GM12878 (cell line): ENCODE results near the gene OR7A17. TPM values are rescaled to one million over a fixed set of nuclear protein-coding genes. Genes with fewer than 3 reads are reported as not detected.

Experiments
- ATAC-seq: fragments of 200-7000 bp; cut with Tn5 transposase; 3 replicates; pipeline ENCODE4 v1.9.1; 2020; ENCODE audit warnings: mild to moderate bottlenecking, moderate library complexity
- BruUV-seq: library from RNA; stranded (reverse); fragments of 400-500 nt; replicated peaks from 2 replicates; lab custom pipeline; 2021; lab: Mats Ljungman, UMichigan
- CTCF ChIA-PET: fragments of 300-600 bp; sonication (Branson Sonifier 250); formaldehyde crosslinking; extraction: SDS; loops from one replicate; lab custom pipeline; 2021; ENCODE audit warnings: inconsistent platforms; lab: Yijun Ruan, JAX
- POLR2A ChIA-PET: fragments of 350-600 bp; formaldehyde crosslinking; extraction: SDS; loops from one replicate; lab custom pipeline; 2021; ENCODE audit warnings: inconsistent platforms; lab: Charles Lee
- RAD21 ChIA-PET: fragments of 300-600 bp; sonication (Branson Sonifier 250); formaldehyde crosslinking; loops from one replicate; lab custom pipeline; 2023; ENCODE audit warnings: antibody characterized with exemption; ENCODE audit not compliant: unreplicated experiment; lab: Charles Lee
- SMC1A ChIA-PET: fragments of 300-600 bp; sonication (Branson Sonifier 250); formaldehyde crosslinking; loops from one replicate; lab custom pipeline; 2023; ENCODE audit not compliant: unreplicated experiment, uncharacterized antibody; lab: Charles Lee
- DNase-seq: peaks from one replicate; pipeline ENCODE4 v3.0.0-alpha.2; 2011; ENCODE audit warnings: low read depth, low spot score
- FAIRE-seq: peaks from 3 replicates; lab custom pipeline; 2011; peaks lifted over from hg19 to GRCh38; lab: Jason Lieb, UNC
- H2AFZ ChIP-seq: 2 replicates; pipeline ENCODE4 v1.6.0; 2011; ENCODE audit warnings: low read depth, low read length, control low read depth; ENCODE audit not compliant: control insufficient read depth
- H3K27ac ChIP-seq: 2 replicates; pipeline ENCODE4 v1.5.1; 2011; ENCODE audit warnings: control low read depth; ENCODE audit not compliant: control insufficient read depth, insufficient read depth
- H3K27me3 ChIP-seq, 2 experiments: replicated peaks in 1 of 2; 2 replicates each; pipeline versions ENCODE4 v1.6.0 to v1.6.1; 2011; ENCODE audit warnings: low read length in 1 of 2; ENCODE audit not compliant: control insufficient read depth in 2 of 2, insufficient read depth in 2 of 2
- H3K36me3 ChIP-seq, 2 experiments: 2 replicates each; pipeline ENCODE4 v1.5.1; 2011; ENCODE audit warnings: low read length in 1 of 2; ENCODE audit not compliant: control insufficient read depth in 2 of 2, insufficient read depth in 2 of 2
- H3K4me1 ChIP-seq: 2 replicates; pipeline ENCODE4 v1.6.1; 2011; ENCODE audit warnings: mild to moderate bottlenecking, low read length, moderate library complexity, mixed read lengths; ENCODE audit not compliant: control insufficient read depth, insufficient read depth
- H3K4me2 ChIP-seq: 2 replicates; pipeline ENCODE4 v1.6.0; 2011; ENCODE audit warnings: control low read depth; ENCODE audit not compliant: control insufficient read depth, insufficient read depth
- H3K4me3 ChIP-seq: fragments of 200-600 bp; sonication (generic); 2 replicates; pipeline ENCODE4 v1.5.1; 2016
- H3K79me2 ChIP-seq: 2 replicates; pipeline ENCODE4 v1.6.0; 2011; ENCODE audit warnings: low read length; ENCODE audit not compliant: control insufficient read depth, insufficient read depth
- H3K9ac ChIP-seq: 2 replicates; pipeline ENCODE4 v1.8.0; 2011; ENCODE audit warnings: low read length, control low read depth, mixed read lengths; ENCODE audit not compliant: control insufficient read depth, insufficient read depth
- H3K9me3 ChIP-seq: replicated peaks from 3 replicates; pipeline ENCODE4 v1.5.1; 2011; ENCODE audit warnings: mild to moderate bottlenecking, low read length; ENCODE audit not compliant: control insufficient read depth, insufficient read depth
- H4K20me1 ChIP-seq: 2 replicates; pipeline ENCODE4 v1.6.0; 2011; ENCODE audit not compliant: control insufficient read depth, insufficient read depth
- CBFB ChIP-seq: IDR thresholded peaks from 2 replicates; pipeline ENCODE4 v1.6.1; 2016; ENCODE audit warnings: antibody characterized with exemption, low read depth
- CHD1 ChIP-seq: IDR thresholded peaks from 2 replicates; pipeline ENCODE4 v1.6.1; 2012; ENCODE audit warnings: low read depth, low read length, improper control_type of control experiment
- EED ChIP-seq: sonication (generic); IDR thresholded peaks from 2 replicates; pipeline ENCODE4 v1.6.1; 2016; ENCODE audit warnings: antibody characterized with exemption, low read depth
- HCFC1 ChIP-seq: fragments of 150-350 bp; IDR thresholded peaks from 2 replicates; pipeline ENCODE4 v1.6.1; 2014; ENCODE audit warnings: low read length
- IKZF1 ChIP-seq: fragments of 450-650 bp; conservative IDR thresholded peaks from 2 replicates; pipeline ENCODE4 v1.6.1; 2017; ENCODE audit warnings: antibody characterized with exemption, mild to moderate bottlenecking
- KAT2A ChIP-seq: conservative IDR thresholded peaks from 2 replicates; pipeline ENCODE4 v1.6.1; 2011; ENCODE audit warnings: low read depth, low read length; ENCODE audit not compliant: control insufficient read depth
- MYB ChIP-seq: fragments of 150-350 bp; IDR thresholded peaks from 2 replicates; pipeline ENCODE4 v1.6.1; 2014; ENCODE audit warnings: mild to moderate bottlenecking, low read depth, low read length, borderline replicate concordance
- NFXL1 ChIP-seq: fragments of 450-650 bp; IDR thresholded peaks from 2 replicates; pipeline ENCODE4 v1.6.1; 2017; ENCODE audit warnings: antibody characterized with exemption, mild to moderate bottlenecking, borderline replicate concordance
- NFYB ChIP-seq: IDR thresholded peaks from 2 replicates; pipeline ENCODE4 v1.6.1; 2011; ENCODE audit warnings: low read depth, mild to moderate bottlenecking, low read length, improper control_type of control experiment, moderate library complexity; ENCODE audit not compliant: insufficient read depth
- RB1 ChIP-seq: fragments of 450-650 bp; formaldehyde crosslinking; IDR thresholded peaks from 2 replicates; pipeline ENCODE4 v1.6.1; 2017; ENCODE audit warnings: mild to moderate bottlenecking, borderline replicate concordance
- RBBP5 ChIP-seq: fragments of 200-600 bp; sonication (generic); conservative IDR thresholded peaks from 2 replicates; pipeline ENCODE4 v1.6.1; 2016
- SIX5 ChIP-seq: IDR thresholded peaks from 2 replicates; pipeline ENCODE4 v1.6.1; 2011; ENCODE audit warnings: mild to moderate bottlenecking, low read depth, low read length, moderate library complexity; ENCODE audit not compliant: severe bottlenecking
- SMAD5 ChIP-seq: IDR thresholded peaks from 2 replicates; pipeline ENCODE4 v1.6.1; 2016; ENCODE audit warnings: antibody characterized with exemption, low read depth
- SUPT20H ChIP-seq: IDR thresholded peaks from 2 replicates; pipeline ENCODE4 v1.6.1; 2011; ENCODE audit warnings: low read depth, mild to moderate bottlenecking, low read length, moderate library complexity, borderline replicate concordance; ENCODE audit not compliant: control insufficient read depth
- TAF1 ChIP-seq: IDR thresholded peaks from 2 replicates; pipeline ENCODE4 v1.6.1; 2011; ENCODE audit warnings: mild to moderate bottlenecking, low read depth, low read length, borderline replicate concordance
- ZBED1 ChIP-seq: IDR thresholded peaks from 2 replicates; pipeline ENCODE4 v1.6.1; 2016; ENCODE audit warnings: borderline replicate concordance
- ZNF24 ChIP-seq: fragments of 450-650 bp; IDR thresholded peaks from 2 replicates; pipeline ENCODE4 v1.6.1; 2017; ENCODE audit warnings: antibody characterized with exemption, mild to moderate bottlenecking
- WGBS: methylation state at CpG from one replicate; pipeline ENCODE4 v1.1.6; 2016; ENCODE audit warnings: low lambda C conversion rate; ENCODE audit not compliant: insufficient replicate concordance, insufficient coverage; ENCODE audit errors: missing lambda C conversion rate; 5-methylcytosine and 5-hydroxymethylcytosine counted together
- in situ Hi-C: fragments of 300-500 bp; cut with MboI; formaldehyde crosslinking; loops from 9 replicates; pipeline ENCODE4 v1.14.3; 2018; ENCODE audit warnings: mixed read lengths
- intact Hi-C: fragments of 100-400 bp; cut with micrococcal nuclease; formaldehyde crosslinking; loops from one replicate; pipeline ENCODE4 v1.14.2; 2022; ENCODE audit not compliant: unreplicated experiment
- polyA plus RNA-seq, 11 experiments: library from polyadenylated mRNA; depleted of rRNA in 4 of 11; unstranded in 6 of 11; stranded (reverse) in 5 of 11; fragments of >200 nt; fragmentation: Nextera tagmentation in 4 of 11; fragmentation: Illumina TruSeq in 1 of 11; extraction: Ambion mirVana in 4 of 11; extraction: Trizol in 1 of 11; gene quantifications; 1 replicate in 1 of 11; 2 replicates in 10 of 11; pipeline versions ENCODE4 v1.2.1 to v1.2.3, GENCODE V29; 2011 to 2016; ENCODE audit warnings: inconsistent platforms in 2 of 11, missing spikeins in 2 of 11, low read depth in 1 of 11
- total RNA-seq, 4 experiments: library from RNA; depleted of rRNA in 3 of 4; stranded (reverse); fragments of >200 nt in 3 of 4; fragmentation: Illumina TruSeq in 1 of 4; extraction: Trizol in 1 of 4; gene quantifications; 2 replicates each; pipeline versions ENCODE4 v1.2.1 to v1.2.3, GENCODE V29; 2013 to 2021
- TF ChIP-seq, protein P1 (sequence below): fragments of 450-650 bp; IDR thresholded peaks from 2 replicates; pipeline ENCODE4 v1.6.1; 2017; ENCODE audit warnings: mild to moderate bottlenecking, low read depth, inconsistent platforms; ENCODE audit not compliant: poor library complexity, severe bottlenecking
- TF ChIP-seq, protein P2 (sequence below): IDR thresholded peaks from 2 replicates; pipeline ENCODE4 v1.6.1; 2012; ENCODE audit warnings: low read depth, low read length, improper control_type of control experiment

Gene OR7A17
- total and polyA plus RNA-seq, 10 of the 15 experiments (the other 5 are each of a cell fraction or from before 2014, with no cell fraction given): not detected

- Histone ChIP-seq H3K79me2 (no peaks in the 10 kb centered on the region), H2AFZ (no peak overlapping the region), H3K9ac (no peak overlapping the region), H4K20me1 (no peaks in the 10 kb centered on the region), H3K27ac (no peak overlapping the region), H3K9me3 (no peaks in the 10 kb centered on the region), H3K4me2 (no peak overlapping the region), H3K4me3 (no peak overlapping the region), H3K4me1 (no peaks in the 10 kb centered on the region), H3K36me3 (no peaks in the 10 kb centered on the region), H3K27me3 (no peaks in the 10 kb centered on the region)
- intact Hi-C loops: no loop called here
- RAD21 ChIA-PET: interaction anchor here (0.7 kb wide), 1 partner anchor 245 kb away, joined by 3 read pairs; no protein-coding TSS in a partner anchor
- no peak for DNase-seq
- no TSS peak for BruUV-seq
- POLR2A ChIA-PET: no interaction called here
- in situ Hi-C loops: no loop called here
- FAIRE-seq: no peak
- TF ChIP-seq SIX5 (no peak), SMAD5 (no peak), CHD1 (no peak), MYB (no peak), HCFC1 (no peak), ZBED1 (no peak), TAF1 (no peak), RB1 (no peak), EED (no peak), RBBP5 (no peak), CBFB (no peak), ZNF24 (no peak), NFXL1 (no peak), SUPT20H (no peak), NFYB (no peak), IKZF1 (no peak), KAT2A (no peak)
- TF ChIP-seq, protein P1, sequence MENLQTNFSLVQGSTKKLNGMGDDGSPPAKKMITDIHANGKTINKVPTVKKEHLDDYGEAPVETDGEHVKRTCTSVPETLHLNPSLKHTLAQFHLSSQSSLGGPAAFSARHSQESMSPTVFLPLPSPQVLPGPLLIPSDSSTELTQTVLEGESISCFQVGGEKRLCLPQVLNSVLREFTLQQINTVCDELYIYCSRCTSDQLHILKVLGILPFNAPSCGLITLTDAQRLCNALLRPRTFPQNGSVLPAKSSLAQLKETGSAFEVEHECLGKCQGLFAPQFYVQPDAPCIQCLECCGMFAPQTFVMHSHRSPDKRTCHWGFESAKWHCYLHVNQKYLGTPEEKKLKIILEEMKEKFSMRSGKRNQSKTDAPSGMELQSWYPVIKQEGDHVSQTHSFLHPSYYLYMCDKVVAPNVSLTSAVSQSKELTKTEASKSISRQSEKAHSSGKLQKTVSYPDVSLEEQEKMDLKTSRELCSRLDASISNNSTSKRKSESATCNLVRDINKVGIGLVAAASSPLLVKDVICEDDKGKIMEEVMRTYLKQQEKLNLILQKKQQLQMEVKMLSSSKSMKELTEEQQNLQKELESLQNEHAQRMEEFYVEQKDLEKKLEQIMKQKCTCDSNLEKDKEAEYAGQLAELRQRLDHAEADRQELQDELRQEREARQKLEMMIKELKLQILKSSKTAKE: no peak
- TF ChIP-seq, protein P2, sequence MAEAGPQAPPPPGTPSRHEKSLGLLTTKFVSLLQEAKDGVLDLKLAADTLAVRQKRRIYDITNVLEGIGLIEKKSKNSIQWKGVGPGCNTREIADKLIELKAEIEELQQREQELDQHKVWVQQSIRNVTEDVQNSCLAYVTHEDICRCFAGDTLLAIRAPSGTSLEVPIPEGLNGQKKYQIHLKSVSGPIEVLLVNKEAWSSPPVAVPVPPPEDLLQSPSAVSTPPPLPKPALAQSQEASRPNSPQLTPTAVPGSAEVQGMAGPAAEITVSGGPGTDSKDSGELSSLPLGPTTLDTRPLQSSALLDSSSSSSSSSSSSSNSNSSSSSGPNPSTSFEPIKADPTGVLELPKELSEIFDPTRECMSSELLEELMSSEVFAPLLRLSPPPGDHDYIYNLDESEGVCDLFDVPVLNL: no peak
- ATAC-seq: no peak
- CTCF ChIA-PET: no interaction called here
- 35% methylated on average over 5 of the region's 5 CpGs for WGBS
- SMC1A ChIA-PET: interaction anchor here (0.9 kb wide), 1 partner anchor 72 kb away, joined by 3 read pairs; no protein-coding TSS in a partner anchor
These were observed 17.4 kb downstream of the OR7A17 start for GRCh38 chr19:14868497-14868896.
